ENCODE measurements around the gene VMAC.
"Not testable (repeated sequence)": the region's sequence is repeated elsewhere in the genome, so short reads cannot be mapped to it uniquely, and the experiment has no call there.

VMAC gene

GRCh38 chr19:5904352-5905113 lies at the start of gene VMAC:
Gene VMAC, plus strand, starts transcription at chr19:5904872. Its CDS starts 19 bp downstream, at chr19:5904891.
- peak; percentile 100 for DNase-seq

DNA sequence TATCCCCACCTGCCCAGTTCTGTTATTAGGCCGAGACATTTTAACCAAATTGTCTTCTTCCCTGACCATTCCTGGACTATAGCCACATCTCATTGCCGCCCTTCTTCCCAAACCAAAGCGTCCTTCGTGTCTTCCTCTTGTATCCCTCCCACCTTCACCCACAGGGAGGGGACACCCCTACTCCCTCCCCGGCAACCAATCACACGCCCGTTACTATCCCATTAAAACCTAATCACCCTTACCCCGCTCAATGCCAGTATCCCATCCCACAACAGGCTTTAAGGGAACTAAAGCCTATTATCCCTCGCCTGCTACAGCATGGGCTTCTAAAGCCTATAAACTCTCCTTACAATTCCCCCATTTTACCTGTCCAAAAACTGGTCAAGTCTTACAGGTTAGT lies 49.5 kb upstream of the VMAC start:
- DNase-seq = not testable (repeated sequence)

GRCh38 chr19:5857203-5858081 lies 47.2 kb upstream of the VMAC start:
- no peak for DNase-seq

DNA sequence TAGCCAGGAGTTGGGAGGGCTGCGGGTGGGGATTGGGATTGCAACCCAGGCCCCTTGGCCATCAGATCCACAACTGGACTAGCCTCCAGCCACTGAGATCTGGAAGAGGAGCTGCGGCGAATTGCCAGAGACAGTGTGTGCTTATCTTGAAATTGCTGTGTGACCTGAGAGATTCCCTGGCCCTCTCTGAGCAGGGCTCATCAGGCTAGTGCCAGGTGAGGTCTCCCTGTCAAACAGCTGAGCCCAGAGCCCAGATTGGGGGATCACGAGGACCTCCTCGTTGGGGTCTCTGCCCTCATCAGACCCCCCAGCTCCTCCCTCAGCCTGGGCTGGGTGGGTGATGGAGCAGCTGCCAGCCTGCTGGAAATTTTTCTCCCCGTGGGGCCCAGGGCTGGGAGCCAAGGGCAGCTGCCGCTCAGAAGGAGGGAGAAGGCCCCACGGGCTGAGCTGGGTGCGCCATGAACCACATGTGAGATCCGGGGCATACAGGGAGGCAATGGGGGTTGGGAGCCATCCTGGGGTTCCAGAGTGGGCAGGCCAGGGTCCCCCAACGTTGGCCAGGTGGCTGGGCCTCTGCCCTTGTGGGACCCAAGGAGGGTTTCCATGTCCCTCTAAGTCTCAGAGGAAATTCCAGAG lies 41.5 kb upstream of the VMAC start:
- DNase-seq = no peak

- no peak for DNase-seq
Measured at GRCh38 chr19:5864013-5864720, 40.5 kb upstream of the VMAC start.

DNA sequence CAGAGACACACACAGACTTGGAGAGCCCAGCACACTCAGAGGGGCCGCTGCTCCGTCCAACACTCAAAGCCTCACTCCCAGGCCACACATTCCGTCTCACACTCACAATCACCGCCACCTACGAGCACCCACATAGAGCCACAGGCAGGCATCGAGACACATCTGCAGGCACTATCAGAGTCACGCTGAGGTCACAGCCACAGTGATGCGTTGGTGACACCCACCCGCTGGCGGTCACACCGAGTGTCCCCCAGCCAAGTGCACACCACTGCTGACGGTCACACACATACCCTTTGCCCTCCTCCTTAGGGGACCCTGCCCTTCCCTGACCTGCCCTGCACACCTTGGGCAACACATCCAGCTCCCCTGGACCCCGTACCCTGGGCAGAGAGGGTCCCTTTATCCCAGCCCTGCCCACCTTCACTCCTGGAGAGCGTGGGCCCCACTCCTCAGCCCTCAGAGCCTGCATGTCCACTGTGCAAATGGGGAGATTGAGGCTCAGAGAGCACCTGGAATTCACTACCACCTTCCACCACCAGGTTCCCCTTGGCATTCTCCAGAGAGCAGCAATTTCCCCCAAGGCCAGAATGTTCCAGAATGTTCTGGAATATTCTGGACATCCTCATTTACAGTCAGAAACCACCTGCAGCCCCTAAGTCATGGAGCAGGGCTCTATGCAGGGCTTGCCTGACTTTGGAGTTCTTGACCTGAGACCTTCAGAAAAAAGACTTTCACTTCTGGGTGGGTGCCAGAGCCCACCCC lies 39.8 kb upstream of the VMAC start:
- no peak for DNase-seq

DNA sequence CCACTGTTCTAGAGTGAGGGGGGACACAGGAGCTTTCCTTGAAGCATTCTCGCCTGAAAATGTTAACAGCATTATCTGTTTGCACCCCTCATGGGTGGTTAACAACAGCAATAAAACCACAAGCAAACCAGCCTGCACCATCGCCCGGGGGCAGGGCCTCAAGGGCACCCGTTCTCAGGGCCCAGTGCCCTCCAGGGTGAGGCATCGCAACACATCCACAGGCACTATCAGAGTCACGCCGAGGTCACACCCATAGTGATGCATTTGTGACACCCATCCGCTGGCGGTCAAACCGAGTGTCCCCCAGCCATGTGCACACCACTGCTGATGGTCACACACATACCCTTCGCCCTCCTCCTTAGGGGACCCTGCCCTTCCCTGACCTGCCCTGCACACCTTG lies 38.9 kb upstream of the VMAC start:
- DNase-seq = no peak

- no peak for DNase-seq
Measured at GRCh38 chr19:5867201-5868136, 37.2 kb upstream of the VMAC start.

- DNase-seq = no peak
Measured at GRCh38 chr19:5870986-5871394, 33.7 kb upstream of the VMAC start.

GRCh38 chr19:5873617-5874199 lies 31.0 kb upstream of the VMAC start:
- DNase-seq = no peak

DNA sequence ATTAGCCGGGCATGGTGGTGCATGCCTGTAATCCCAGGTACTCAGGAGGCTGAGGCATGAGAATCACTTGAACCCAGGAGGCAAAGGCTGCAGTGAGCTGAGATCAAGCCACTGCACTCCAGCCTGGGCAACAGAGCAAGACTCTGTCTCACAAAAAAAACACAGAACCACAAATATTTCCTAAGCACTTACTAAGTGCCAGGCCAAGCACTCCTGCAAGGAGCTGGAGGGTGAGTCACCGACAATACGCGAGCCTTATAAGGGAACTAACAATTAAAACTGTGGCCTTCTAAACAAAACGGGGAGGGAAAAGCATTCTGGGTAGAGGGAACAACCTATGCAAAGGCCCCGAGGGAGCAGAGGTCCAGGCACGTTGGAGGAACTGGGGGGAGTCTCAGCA lies 30.2 kb upstream of the VMAC start:
- not testable (repeated sequence) for DNase-seq

GRCh38 chr19:5877427-5877826 lies 27.2 kb upstream of the VMAC start:
- DNase-seq = no peak

DNA sequence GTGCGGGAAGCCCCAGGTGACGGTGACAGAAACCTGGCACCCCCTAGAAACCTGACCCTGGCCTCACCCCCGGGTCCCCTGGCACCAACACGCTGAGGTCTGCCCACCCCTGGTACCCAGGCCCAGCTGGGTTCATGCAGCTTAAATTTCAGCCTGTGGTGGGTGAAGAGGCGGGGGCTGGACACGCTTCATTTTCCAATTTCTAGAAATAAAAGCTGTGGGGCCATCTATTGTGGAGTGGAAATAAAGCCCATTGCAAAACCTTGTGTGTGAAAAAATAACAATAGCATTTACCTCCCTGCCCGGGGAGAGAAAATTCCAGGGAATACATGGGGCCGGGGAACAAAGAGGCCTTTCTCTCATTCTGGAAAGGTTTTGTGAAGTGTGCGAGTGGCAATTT lies 26.8 kb upstream of the VMAC start:
- DNase-seq = no peak

- DNase-seq = no peak
Measured at GRCh38 chr19:5880196-5880595, 24.5 kb upstream of the VMAC start.

DNA sequence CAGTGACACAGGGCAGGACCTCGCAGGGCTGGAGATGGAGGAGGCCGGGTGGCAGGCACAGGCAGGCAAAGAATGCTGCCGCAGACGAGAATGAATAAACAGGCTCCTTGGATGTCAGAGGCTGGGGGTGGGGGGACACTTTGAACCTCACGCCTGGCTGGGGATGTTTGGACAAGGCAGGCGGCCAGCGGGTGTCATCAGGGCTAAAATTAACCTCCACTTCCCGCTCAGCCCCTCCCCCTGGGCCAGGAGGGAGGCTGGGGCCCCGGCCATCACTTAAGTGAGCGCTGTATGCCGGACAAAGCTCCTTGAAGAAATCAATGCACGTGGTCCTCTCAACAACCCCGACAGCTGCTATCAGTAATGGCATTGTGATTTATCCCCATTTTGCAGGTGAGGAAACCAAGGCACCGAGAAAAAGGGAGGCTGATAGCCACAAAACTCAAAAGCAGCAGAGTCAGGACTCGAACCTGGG lies 24.0 kb upstream of the VMAC start:
- no peak for DNase-seq

GRCh38 chr19:5881543-5882299 lies 23.0 kb upstream of the VMAC start:
- DNase-seq = no peak

GRCh38 chr19:5882421-5882968 lies 22.2 kb upstream of the VMAC start:
- no peak for DNase-seq

DNA sequence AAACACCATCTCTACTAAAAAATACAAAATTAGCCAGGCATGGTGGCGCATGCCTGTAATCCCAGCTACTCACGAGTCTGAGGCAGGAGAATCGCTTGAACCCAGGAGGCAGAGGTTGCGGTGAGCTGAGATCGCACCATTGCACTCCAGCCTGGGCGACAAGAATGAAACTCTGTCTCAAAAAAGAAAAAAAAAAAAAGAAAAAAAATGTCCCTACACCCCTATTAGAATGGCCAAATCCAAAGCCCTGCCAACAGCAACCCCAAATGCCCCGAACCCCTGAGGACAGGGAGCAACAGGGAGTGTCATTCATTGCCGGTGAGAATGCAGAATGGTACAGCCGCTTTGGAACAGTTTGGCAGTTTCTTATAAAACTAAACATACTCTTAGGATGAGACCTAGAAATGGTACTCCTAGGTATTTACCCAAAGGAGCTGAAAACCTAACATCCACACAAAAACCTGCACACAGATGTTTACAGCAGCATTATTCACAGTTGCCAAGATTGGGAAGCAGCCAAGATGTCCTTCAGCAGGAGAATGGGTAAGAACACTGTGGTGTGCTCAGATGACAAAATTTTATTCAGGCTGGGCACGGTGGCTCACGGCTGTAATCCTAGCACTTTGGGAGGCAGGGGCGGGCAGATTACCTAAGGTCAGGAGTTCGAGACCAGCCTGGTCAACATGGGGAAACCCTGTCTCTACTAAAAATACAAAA lies 21.4 kb upstream of the VMAC start:
- not testable (repeated sequence) for DNase-seq

All from GDM1 (cell line).